ENCODE results near the gene RAB40C. TPM values are rescaled to one million over a fixed set of nuclear protein-coding genes. Genes with fewer than 3 reads are reported as not detected.
"Not testable (repeated sequence)": the region's sequence is repeated elsewhere in the genome, so short reads cannot be mapped to it uniquely, and the experiment has no call there.

Gene RAB40C
- total RNA-seq, 5 donors from 2014 or later (not counting 1 experiment from before 2014, with no cell fraction given) = 14.1 to 28.0 (median 24.4) TPM

DNA sequence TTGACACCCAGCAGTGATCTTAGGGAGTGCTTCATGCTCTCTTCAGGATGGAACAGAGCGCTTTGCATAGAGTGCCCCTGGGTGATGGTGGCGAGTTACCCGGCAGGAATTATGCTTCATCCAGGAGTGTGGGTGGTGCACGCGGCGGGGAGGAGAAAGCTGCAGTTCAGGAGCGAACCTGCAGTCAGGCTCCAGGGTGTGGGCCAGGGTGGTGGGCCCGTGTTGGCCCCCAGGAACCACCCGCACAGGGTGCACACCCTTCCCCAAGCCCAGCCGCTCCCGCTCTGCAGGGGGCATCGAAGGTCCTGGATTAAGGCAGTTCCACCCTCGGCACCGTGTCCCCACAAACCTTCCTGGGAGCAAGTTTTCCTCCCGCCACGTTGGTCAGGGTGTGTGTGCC lies 3.9 kb downstream of the RAB40C start:
- Histone ChIP-seq H3K4me3 (ENCODE audit: control insufficient read depth in 1 of 2, extremely low read depth in 1 of 2, low read length in 1 of 2) (no peak overlapping the region), H3K36me3 (ENCODE audit: control insufficient read depth in 2 of 2, extremely low read depth in 1 of 2, insufficient read depth in 1 of 2, low read length in 1 of 2) (peaks cover 1 to 8% of the 10 kb centered on the region in 2 donors), H3K9me3 (no peaks in the 10 kb centered on the region), H3K27ac (ENCODE audit: low read length) (no peak overlapping the region), H3K27me3 (replicated peaks in 1 of 2; ENCODE audit: control insufficient read depth in 2 of 2, extremely low read depth in 1 of 2, insufficient read depth in 2 of 2, low read length in 1 of 2) (no peaks in the 10 kb centered on the region), H3K4me1 (ENCODE audit: control insufficient read depth in 1 of 2, extremely low read depth in 1 of 2, insufficient read depth in 2 of 2, low read length in 2 of 2) (peaks cover 3 to 26% of the 10 kb centered on the region in 2 experiments)
- Mint-ChIP-seq H3K27me3 (no peaks in the 10 kb centered on the region), H3K4me3 (no peak overlapping the region), H3K36me3 (peaks cover 7% of the 10 kb centered on the region), H3K9me3 (no peaks in the 10 kb centered on the region), H3K4me1 (peaks cover 36 to 45% (median 38%) of the 10 kb centered on the region in 3 donors), H3K27ac (no peak overlapping the region)
- ATAC-seq (replicated peaks in 1 of 4) (no peak), DNase-seq (no peak)
- ChIA-PET CTCF (no interaction called here), POLR2A (no interaction called here)
- 89% methylated on average over 14 of the region's 16 CpGs for WGBS (ENCODE audit: insufficient coverage)

DNA sequence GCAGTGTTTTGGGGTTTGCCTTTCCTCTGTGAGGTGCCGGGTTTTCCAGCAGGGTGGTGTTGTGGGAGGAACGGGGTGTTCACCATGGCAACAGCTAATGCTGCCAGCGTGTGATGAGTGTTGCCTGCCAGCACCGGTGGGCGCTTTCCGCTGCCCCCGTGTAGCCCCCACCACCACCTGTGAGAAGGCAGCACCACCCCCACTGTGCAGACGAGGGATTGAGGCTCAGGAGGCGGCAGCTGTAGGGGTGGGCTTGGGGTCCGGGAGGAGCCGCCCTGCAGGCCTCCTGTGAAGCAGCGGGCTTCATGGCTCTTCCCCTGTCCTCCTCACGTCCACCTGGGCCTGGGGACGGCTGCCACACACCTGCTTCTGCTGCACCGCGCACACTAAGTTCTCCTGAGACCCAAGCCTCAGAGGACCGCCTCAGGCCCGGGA lies 5.2 kb downstream of the RAB40C start:
- ChIA-PET CTCF (no interaction called here), POLR2A (no interaction called here)

DNA sequence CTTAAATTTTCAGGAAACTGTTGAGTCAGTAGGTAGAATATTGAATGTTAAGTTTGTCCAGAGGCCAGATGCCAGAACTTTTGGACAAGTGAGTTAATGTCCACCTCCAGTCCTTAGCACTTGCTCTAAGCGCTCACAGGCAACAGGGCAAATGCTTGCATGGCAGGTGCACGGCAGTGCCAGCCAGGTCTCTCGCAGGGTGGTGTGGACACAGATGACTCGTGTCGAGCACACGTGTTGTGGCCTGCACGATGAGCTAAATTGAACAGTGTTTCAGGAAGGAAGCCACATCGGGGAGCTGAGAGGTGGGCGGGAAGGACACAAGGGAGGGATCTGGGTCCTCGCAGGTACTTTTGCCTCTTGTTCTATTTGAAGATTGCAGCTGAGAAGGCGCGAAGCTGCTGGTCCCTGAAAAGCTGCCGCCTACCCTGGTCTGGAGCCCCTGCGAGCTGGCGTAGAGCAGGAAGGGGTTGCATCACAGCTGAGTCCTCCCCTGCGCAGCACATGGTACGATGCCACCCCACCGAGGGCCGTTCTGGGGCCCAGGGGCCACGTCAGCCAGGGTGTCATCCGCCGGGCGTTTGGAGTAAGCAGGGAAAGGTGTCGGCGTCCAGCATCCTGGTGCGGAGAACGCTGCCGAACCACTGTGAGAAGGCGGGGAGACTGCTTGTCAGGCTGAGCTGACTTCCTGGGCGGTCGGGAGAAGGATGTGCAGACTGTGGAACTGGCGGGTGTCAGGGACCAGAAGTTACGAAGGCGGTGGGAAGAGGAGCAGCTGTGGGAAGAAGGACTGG lies 6.3 kb downstream of the RAB40C start:
- Mint-ChIP-seq H3K4me1 (peaks cover 30 to 39% (median 30%) of the 10 kb centered on the region in 3 donors), H3K9me3 (no peaks in the 10 kb centered on the region), H3K27me3 (no peaks in the 10 kb centered on the region), H3K4me3 (no peak overlapping the region), H3K36me3 (peaks cover 7% of the 10 kb centered on the region), H3K27ac (no peak overlapping the region)
- no peak for ATAC-seq (replicated peaks in 1 of 4)
- no peaks in the 10 kb centered on the region for H3K27me3 ChIP-seq (replicated peaks in 1 of 2; ENCODE audit: control insufficient read depth in 2 of 2, extremely low read depth in 1 of 2, insufficient read depth in 2 of 2, low read length in 1 of 2)
- CTCF ChIA-PET = no interaction called here
- peaks cover 0 to 18% of the 10 kb centered on the region in 2 experiments for H3K4me1 ChIP-seq (ENCODE audit: control insufficient read depth in 1 of 2, extremely low read depth in 1 of 2, insufficient read depth in 2 of 2, low read length in 2 of 2)
- POLR2A ChIA-PET = no interaction called here
- H3K9me3 ChIP-seq = no peaks in the 10 kb centered on the region
- no peak overlapping the region for H3K27ac ChIP-seq (ENCODE audit: low read length)
- DNase-seq = no peak
- WGBS (ENCODE audit: insufficient coverage) = 92% methylated on average over 34 of the region's 34 CpGs
- peaks cover 4 to 8% of the 10 kb centered on the region in 2 donors for H3K36me3 ChIP-seq (ENCODE audit: control insufficient read depth in 2 of 2, extremely low read depth in 1 of 2, insufficient read depth in 1 of 2, low read length in 1 of 2)
- no peak overlapping the region for H3K4me3 ChIP-seq (ENCODE audit: control insufficient read depth in 1 of 2, extremely low read depth in 1 of 2, low read length in 1 of 2)

More for the DNA sequence above, 5.2 kb downstream of the RAB40C start:
- H3K27me3 Mint-ChIP-seq = no peaks in the 10 kb centered on the region
- no peak overlapping the region for H3K4me3 Mint-ChIP-seq
- H3K27me3 ChIP-seq (replicated peaks in 1 of 2; ENCODE audit: control insufficient read depth in 2 of 2, extremely low read depth in 1 of 2, insufficient read depth in 2 of 2, low read length in 1 of 2) = no peaks in the 10 kb centered on the region
- H3K9me3 ChIP-seq = no peaks in the 10 kb centered on the region
- DNase-seq (no peak), ATAC-seq (replicated peaks in 1 of 4) (no peak)
- WGBS (ENCODE audit: insufficient coverage) = 87% methylated on average over 8 of the region's 18 CpGs
- H3K4me3 ChIP-seq (ENCODE audit: control insufficient read depth in 1 of 2, extremely low read depth in 1 of 2, low read length in 1 of 2) = no peak overlapping the region
- H3K36me3 Mint-ChIP-seq = peaks cover 7% of the 10 kb centered on the region
- no peaks in the 10 kb centered on the region for H3K9me3 Mint-ChIP-seq
- peaks cover 4 to 8% of the 10 kb centered on the region in 2 donors for H3K36me3 ChIP-seq (ENCODE audit: control insufficient read depth in 2 of 2, extremely low read depth in 1 of 2, insufficient read depth in 1 of 2, low read length in 1 of 2)
- H3K27ac ChIP-seq (ENCODE audit: low read length) = no peak overlapping the region
- H3K4me1 ChIP-seq (ENCODE audit: control insufficient read depth in 1 of 2, extremely low read depth in 1 of 2, insufficient read depth in 2 of 2, low read length in 2 of 2) = peaks cover 3 to 26% of the 10 kb centered on the region in 2 experiments
- H3K4me1 Mint-ChIP-seq = peaks cover 36 to 45% (median 38%) of the 10 kb centered on the region in 3 donors
- H3K27ac Mint-ChIP-seq = no peak overlapping the region

- DNase-seq (no peak), ATAC-seq (replicated peaks in 1 of 4) (no peak)
- Histone ChIP-seq H3K27ac (ENCODE audit: low read length) (no peak overlapping the region), H3K27me3 (replicated peaks in 1 of 2; ENCODE audit: control insufficient read depth in 2 of 2, extremely low read depth in 1 of 2, insufficient read depth in 2 of 2, low read length in 1 of 2) (no peaks in the 10 kb centered on the region), H3K9me3 (no peaks in the 10 kb centered on the region), H3K4me1 (ENCODE audit: control insufficient read depth in 1 of 2, extremely low read depth in 1 of 2, insufficient read depth in 2 of 2, low read length in 2 of 2) (peaks cover 0 to 15% of the 10 kb centered on the region in 2 experiments), H3K36me3 (ENCODE audit: control insufficient read depth in 2 of 2, extremely low read depth in 1 of 2, insufficient read depth in 1 of 2, low read length in 1 of 2) (peaks cover 4 to 8% of the 10 kb centered on the region in 2 donors), H3K4me3 (ENCODE audit: control insufficient read depth in 1 of 2, extremely low read depth in 1 of 2, low read length in 1 of 2) (no peak overlapping the region)
- H3K4me3 Mint-ChIP-seq = no peak overlapping the region
- WGBS (ENCODE audit: insufficient coverage) = 95% methylated on average over 12 of the region's 12 CpGs
- no peaks in the 10 kb centered on the region for H3K27me3 Mint-ChIP-seq
- H3K36me3 Mint-ChIP-seq = peaks cover 7% of the 10 kb centered on the region
- H3K27ac Mint-ChIP-seq = peak overlapping the region in 1 of 2 donors; percentile 23
- ChIA-PET CTCF (no interaction called here), POLR2A (no interaction called here)
- peaks cover 24 to 34% (median 29%) of the 10 kb centered on the region in 3 donors for H3K4me1 Mint-ChIP-seq
- no peaks in the 10 kb centered on the region for H3K9me3 Mint-ChIP-seq
These were observed 6.8 kb downstream of the RAB40C start for GRCh38 chr16:596736-597060.

- CTCF ChIA-PET; H3K27me3 Mint-ChIP-seq; H3K27me3 ChIP-seq (replicated peaks in 1 of 2; ENCODE audit: control insufficient read depth in 2 of 2, extremely low read depth in 1 of 2, insufficient read depth in 2 of 2, low read length in 1 of 2); H3K27ac Mint-ChIP-seq; ATAC-seq (replicated peaks in 1 of 4); POLR2A ChIA-PET; H3K27ac ChIP-seq (ENCODE audit: low read length); H3K4me3 Mint-ChIP-seq; H3K4me3 ChIP-seq (ENCODE audit: control insufficient read depth in 1 of 2, extremely low read depth in 1 of 2, low read length in 1 of 2); DNase-seq; H3K9me3 ChIP-seq; H3K36me3 Mint-ChIP-seq; H3K4me1 ChIP-seq (ENCODE audit: control insufficient read depth in 1 of 2, extremely low read depth in 1 of 2, insufficient read depth in 2 of 2, low read length in 2 of 2); H3K9me3 Mint-ChIP-seq; H3K36me3 ChIP-seq (ENCODE audit: control insufficient read depth in 2 of 2, extremely low read depth in 1 of 2, insufficient read depth in 1 of 2, low read length in 1 of 2): not testable (repeated sequence)
- peaks cover 20 to 26% (median 21%) of the 10 kb centered on the region in 3 donors for H3K4me1 Mint-ChIP-seq
- 100% methylated on average over 2 of the region's 7 CpGs for WGBS (ENCODE audit: insufficient coverage)
These were observed 7.8 kb downstream of the RAB40C start for GRCh38 chr16:597655-598054.

GRCh38 chr16:598823-599739 lies 9.2 kb downstream of the RAB40C start:
- WGBS (ENCODE audit: insufficient coverage) = 98% methylated on average over 36 of the region's 43 CpGs
- H3K9me3 Mint-ChIP-seq = no peaks in the 10 kb centered on the region
- CTCF ChIA-PET = no interaction called here

More at GRCh38 chr16:598823-599739, 9.2 kb downstream of the RAB40C start:
- POLR2A ChIA-PET = interaction anchor here in 1 of 2 donors (0.6 to 0.7 kb wide), 2 partner anchors 14 to 30 kb away, joined by 3 read pairs; no protein-coding TSS in a partner anchor
- ATAC-seq (replicated peaks in 1 of 4) (no peak), DNase-seq (no peak)
- no peaks in the 10 kb centered on the region for H3K27me3 Mint-ChIP-seq
- H3K4me1 Mint-ChIP-seq = peaks cover 20 to 21% (median 21%) of the 10 kb centered on the region in 3 donors
- no peak overlapping the region for H3K4me3 Mint-ChIP-seq
- Histone ChIP-seq H3K36me3 (ENCODE audit: control insufficient read depth in 2 of 2, extremely low read depth in 1 of 2, insufficient read depth in 1 of 2, low read length in 1 of 2) (peaks cover 4 to 6% of the 10 kb centered on the region in 2 donors), H3K9me3 (no peaks in the 10 kb centered on the region), H3K4me1 (ENCODE audit: control insufficient read depth in 1 of 2, extremely low read depth in 1 of 2, insufficient read depth in 2 of 2, low read length in 2 of 2) (peaks cover 0 to 6% of the 10 kb centered on the region in 2 experiments), H3K4me3 (ENCODE audit: control insufficient read depth in 1 of 2, extremely low read depth in 1 of 2, low read length in 1 of 2) (no peak overlapping the region), H3K27me3 (replicated peaks in 1 of 2; ENCODE audit: control insufficient read depth in 2 of 2, extremely low read depth in 1 of 2, insufficient read depth in 2 of 2, low read length in 1 of 2) (no peaks in the 10 kb centered on the region), H3K27ac (ENCODE audit: low read length) (no peak overlapping the region)
- H3K36me3 Mint-ChIP-seq = peaks cover 10% of the 10 kb centered on the region
- no peak overlapping the region for H3K27ac Mint-ChIP-seq
